Measurements from ENCODE around the gene UNC45A.
"Not testable (repeated sequence)": the region's sequence is repeated elsewhere in the genome, so short reads cannot be mapped to it uniquely, and the experiment has no call there.

UNC45A gene

DNA sequence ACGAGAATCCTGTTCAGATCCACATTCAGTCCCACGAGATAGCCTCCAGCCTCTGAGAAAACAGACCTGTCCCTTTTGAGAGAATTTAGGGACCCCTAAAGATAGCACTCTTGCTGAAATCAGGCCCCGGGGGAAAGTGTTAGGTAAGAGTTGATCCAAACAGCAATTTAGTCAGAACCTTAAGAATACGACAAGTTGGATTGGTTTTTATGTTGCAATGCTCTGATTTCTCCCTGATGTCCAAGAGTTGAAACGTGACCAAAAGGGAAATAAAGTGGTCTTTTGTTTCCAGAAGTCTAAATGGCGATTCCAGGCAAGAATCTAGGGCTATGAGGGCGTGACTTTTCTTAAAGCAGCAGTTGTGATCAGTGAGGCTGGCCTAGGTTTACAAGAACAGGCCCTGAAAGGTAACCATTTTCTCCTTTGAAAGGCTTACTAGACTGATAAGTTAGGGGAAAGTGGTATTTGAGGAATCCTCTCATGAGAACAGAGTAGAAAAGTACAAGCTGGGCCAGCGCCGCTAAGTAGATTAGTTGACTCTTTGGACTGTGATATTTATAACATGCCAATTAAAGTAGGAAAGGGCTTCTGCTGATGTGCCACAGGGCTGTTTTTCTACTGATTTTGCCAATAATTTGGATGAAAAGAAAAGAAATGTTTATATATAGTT lies 27.1 kb upstream of the UNC45A start:
- in situ Hi-C loops (cut with MboI; ENCODE audit: low sequenced_read_pairs, unreplicated experiment): no loop called here
- no peak for DNase-seq (ENCODE audit: low spot score)
- TF ChIP-seq, protein P1, sequence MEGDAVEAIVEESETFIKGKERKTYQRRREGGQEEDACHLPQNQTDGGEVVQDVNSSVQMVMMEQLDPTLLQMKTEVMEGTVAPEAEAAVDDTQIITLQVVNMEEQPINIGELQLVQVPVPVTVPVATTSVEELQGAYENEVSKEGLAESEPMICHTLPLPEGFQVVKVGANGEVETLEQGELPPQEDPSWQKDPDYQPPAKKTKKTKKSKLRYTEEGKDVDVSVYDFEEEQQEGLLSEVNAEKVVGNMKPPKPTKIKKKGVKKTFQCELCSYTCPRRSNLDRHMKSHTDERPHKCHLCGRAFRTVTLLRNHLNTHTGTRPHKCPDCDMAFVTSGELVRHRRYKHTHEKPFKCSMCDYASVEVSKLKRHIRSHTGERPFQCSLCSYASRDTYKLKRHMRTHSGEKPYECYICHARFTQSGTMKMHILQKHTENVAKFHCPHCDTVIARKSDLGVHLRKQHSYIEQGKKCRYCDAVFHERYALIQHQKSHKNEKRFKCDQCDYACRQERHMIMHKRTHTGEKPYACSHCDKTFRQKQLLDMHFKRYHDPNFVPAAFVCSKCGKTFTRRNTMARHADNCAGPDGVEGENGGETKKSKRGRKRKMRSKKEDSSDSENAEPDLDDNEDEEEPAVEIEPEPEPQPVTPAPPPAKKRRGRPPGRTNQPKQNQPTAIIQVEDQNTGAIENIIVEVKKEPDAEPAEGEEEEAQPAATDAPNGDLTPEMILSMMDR (IDR thresholded peaks at IDR 0.05; ENCODE audit: borderline replicate concordance, control extremely low read depth, extremely low read depth, insufficient read depth, missing control alignments): no peak

- DNase-seq (ENCODE audit: low spot score); in situ Hi-C loops (cut with MboI; ENCODE audit: low sequenced_read_pairs, unreplicated experiment): not testable (repeated sequence)
Observed at GRCh38 chr15:90909449-90909848, 25.6 kb upstream of the UNC45A start.

- in situ Hi-C loops (cut with MboI; ENCODE audit: low sequenced_read_pairs, unreplicated experiment): no loop called here
- TF ChIP-seq, protein P1 (IDR thresholded peaks at IDR 0.05; ENCODE audit: borderline replicate concordance, control extremely low read depth, extremely low read depth, insufficient read depth, missing control alignments): no peak
- no peak for DNase-seq (ENCODE audit: low spot score)
Observed at GRCh38 chr15:90909976-90910375, 25.1 kb upstream of the UNC45A start.

DNA sequence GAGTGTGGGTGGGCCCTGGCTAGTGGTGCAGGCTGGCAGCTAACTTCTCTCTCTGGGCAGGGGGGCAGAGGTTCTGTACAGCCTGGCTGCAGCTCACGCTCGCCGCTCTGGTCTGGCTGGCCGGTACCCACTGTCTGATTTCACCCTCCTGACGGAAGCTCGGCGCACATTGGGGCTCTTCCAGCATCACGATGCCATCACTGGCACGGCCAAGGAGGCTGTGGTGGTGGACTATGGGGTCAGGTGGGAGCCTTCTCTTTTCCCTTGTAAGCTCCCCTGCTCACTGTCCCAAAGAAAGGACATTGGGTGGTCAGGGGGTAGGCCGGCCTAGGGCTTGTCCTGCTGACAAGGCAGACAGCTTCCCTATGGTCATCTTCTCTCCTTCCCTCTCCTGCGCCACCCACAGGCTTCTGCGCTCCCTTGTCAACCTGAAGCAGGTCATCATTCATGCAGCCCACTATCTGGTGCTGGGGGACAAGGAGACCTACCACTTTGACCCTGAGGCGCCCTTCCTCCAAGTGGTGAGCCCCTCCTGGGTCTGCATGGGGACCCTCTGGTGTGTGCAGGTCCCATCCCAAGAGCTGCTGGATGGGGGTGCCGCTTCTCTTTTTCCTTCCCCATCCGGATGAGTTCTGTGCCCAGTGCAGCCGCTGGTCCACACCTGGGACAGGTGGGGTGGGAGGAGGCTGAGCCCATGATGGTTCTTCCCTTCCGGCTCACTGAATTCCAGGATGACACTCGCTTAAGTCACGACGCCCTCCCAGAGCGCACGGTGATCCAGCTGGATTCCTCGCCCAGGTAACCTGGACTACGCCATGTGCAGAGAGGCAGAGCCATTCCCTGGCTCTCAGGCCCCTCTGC lies 24.4 kb upstream of the UNC45A start:
- in situ Hi-C loops (cut with MboI; ENCODE audit: low sequenced_read_pairs, unreplicated experiment): no loop called here
- DNase-seq (ENCODE audit: low spot score): no peak
- TF ChIP-seq, protein P1 (IDR thresholded peaks at IDR 0.05; ENCODE audit: borderline replicate concordance, control extremely low read depth, extremely low read depth, insufficient read depth, missing control alignments): no peak

DNA sequence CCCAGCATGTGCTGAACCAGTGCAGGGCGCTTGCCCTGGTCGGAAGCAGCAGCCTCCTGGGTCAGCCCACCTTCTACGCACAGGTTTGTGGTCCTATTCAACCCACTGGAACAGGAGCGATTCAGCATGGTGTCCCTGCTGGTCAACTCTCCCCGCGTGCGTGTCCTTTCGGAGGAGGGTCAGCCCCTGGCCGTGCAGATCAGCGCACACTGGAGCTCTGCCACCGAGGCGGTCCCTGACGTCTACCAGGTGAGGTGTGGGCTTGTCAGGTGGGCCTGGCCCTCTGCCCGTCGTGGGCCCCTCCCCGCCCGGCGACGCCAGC lies 23.8 kb upstream of the UNC45A start:
- TF ChIP-seq, protein P1 (IDR thresholded peaks at IDR 0.05; ENCODE audit: borderline replicate concordance, control extremely low read depth, extremely low read depth, insufficient read depth, missing control alignments): no peak
- in situ Hi-C loops (cut with MboI; ENCODE audit: low sequenced_read_pairs, unreplicated experiment): no loop called here
- no peak for DNase-seq (ENCODE audit: low spot score)

DNA sequence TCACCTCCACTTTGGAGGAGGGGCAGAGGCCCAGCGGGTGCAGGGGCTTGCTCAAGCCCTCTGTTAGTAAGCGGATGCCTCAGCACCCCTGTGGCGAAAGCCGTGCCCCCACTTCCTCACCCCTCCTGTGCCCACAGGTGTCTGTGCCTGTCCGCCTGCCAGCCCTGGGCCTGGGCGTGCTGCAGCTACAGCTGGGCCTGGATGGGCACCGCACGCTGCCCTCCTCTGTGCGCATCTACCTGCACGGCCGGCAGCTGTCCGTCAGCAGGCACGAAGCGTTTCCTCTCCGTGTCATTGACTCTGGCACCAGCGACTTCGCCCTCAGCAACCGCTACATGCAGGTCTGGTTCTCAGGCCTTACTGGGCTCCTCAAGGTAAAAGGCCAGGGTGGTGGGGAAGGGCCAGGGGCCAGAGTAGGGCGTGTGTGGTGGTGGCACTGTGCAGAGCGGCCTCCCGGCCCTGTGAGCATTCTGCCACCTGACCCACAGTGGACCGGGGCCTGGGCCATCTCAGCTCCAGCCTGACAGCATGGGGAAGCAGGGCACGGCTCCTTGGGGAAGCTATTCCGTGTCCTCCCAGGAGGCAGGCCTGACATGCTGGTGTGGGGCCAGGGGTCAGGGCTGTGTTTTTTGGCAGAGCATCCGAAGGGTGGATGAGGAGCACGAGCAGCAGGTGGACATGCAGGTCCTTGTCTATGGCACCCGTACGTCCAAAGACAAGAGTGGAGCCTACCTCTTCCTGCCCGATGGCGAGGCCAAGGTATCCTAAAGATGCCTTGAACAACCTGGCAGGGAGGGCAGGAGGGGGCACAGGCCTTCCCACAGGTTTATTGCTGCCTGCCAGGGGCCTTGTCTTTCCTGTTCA lies 22.9 kb upstream of the UNC45A start:
- TF ChIP-seq, protein P1 (IDR thresholded peaks at IDR 0.05; ENCODE audit: borderline replicate concordance, control extremely low read depth, extremely low read depth, insufficient read depth, missing control alignments): no peak
- DNase-seq (ENCODE audit: low spot score): no peak
- in situ Hi-C loops (cut with MboI; ENCODE audit: low sequenced_read_pairs, unreplicated experiment): no loop called here
